GM18508 (cell line): ENCODE data around the gene PPP6R3.

Experiments
- ATAC-seq: cut with Tn5 transposase; IDR thresholded peaks from one replicate; pipeline ENCODE4 v1.9.1; 2021; ENCODE audit warnings: moderate number of reproducible peaks; ENCODE audit not compliant: insufficient read depth, unreplicated experiment

PPP6R3 gene

GRCh38 chr11:68658097-68658496 is 197.5 kb downstream of the PPP6R3 start:
- ATAC-seq = no peak

GRCh38 chr11:68658661-68659060 is 198.1 kb downstream of the PPP6R3 start:
- ATAC-seq = no peak

- no peak for ATAC-seq
Observed at GRCh38 chr11:68659158-68659921, 198.8 kb downstream of the PPP6R3 start.

GRCh38 chr11:68660066-68660810 is 199.7 kb downstream of the PPP6R3 start:
- ATAC-seq = no peak

- no peak for ATAC-seq
Observed at GRCh38 chr11:68661014-68661413, 200.5 kb downstream of the PPP6R3 start.

- ATAC-seq = no peak
Observed at GRCh38 chr11:68661697-68662603, 201.4 kb downstream of the PPP6R3 start.

GRCh38 chr11:68663482-68664010 is 203.0 kb downstream of the PPP6R3 start:
- ATAC-seq = no peak

GRCh38 chr11:68664141-68664540 is 203.6 kb downstream of the PPP6R3 start:
- no peak for ATAC-seq

GRCh38 chr11:68664906-68665305 is 204.4 kb downstream of the PPP6R3 start:
- ATAC-seq = no peak
